Right lobe of liver (tissue), 6 donors: ENCODE data around the gene TTC32. TPM values are rescaled to one million over a fixed set of nuclear protein-coding genes. Genes with fewer than 3 reads are reported as not detected.
A peak's percentile ranks its signal among the peaks of the same experiment; 100 is the strongest.

ENCODE experiments used
- ATAC-seq, 4 donors: fragments of 200-7000 bp; cut with Tn5 transposase; one replicate each; pipeline ENCODE4 v1.9.1; 2020; ENCODE audit warnings: mild to moderate bottlenecking in 4 of 4, moderate library complexity in 4 of 4
- DNase-seq, 3 donors: peaks; one replicate each; pipeline ENCODE4 v3.0.0-alpha.2; 2020
- H3K27ac ChIP-seq, 3 donors: fragments of 200-600 bp; one replicate each; pipeline ENCODE4 v1.8.0; 2022
- H3K27me3 ChIP-seq, 2 donors: fragments of 200-600 bp; one replicate each; pipeline ENCODE4 v1.8.0; 2022
- H3K36me3 ChIP-seq, 4 donors: fragments of 200-600 bp; sonication (generic) in 1 of 4; one replicate each; pipeline versions ENCODE4 v1.5.1 to v1.8.0; 2017 to 2022; ENCODE audit warnings: control low read depth in 1 of 4
- H3K4me1 ChIP-seq, 4 donors: fragments of 200-600 bp; sonication (generic) in 1 of 4; one replicate each; pipeline versions ENCODE4 v1.5.1 to v1.8.0; 2017 to 2022; ENCODE audit warnings: control low read depth in 1 of 4
- H3K4me3 ChIP-seq, 3 donors: fragments of 200-600 bp; one replicate each; pipeline ENCODE4 v1.8.0; 2022
- H3K9me3 ChIP-seq, 4 donors: fragments of 200-600 bp; sonication (generic) in 1 of 4; one replicate each; pipeline versions ENCODE4 v1.5.1 to v1.8.0; 2017 to 2022; ENCODE audit warnings: control low read depth in 1 of 4
- POLR2A ChIP-seq: fragments of 450-650 bp; IDR thresholded peaks from one replicate; pipeline ENCODE4 v1.6.1; 2017; ENCODE audit warnings: antibody characterized with exemption, mild to moderate bottlenecking
- WGBS: methylation state at CpG from one replicate; pipeline ENCODE4 v1.1.6; 2018; ENCODE audit warnings: low coverage, low lambda C conversion rate; ENCODE audit not compliant: insufficient coverage; ENCODE audit errors: missing lambda C conversion rate; 5-methylcytosine and 5-hydroxymethylcytosine counted together
- intact Hi-C, 2 donors: fragments of 100-400 bp; cut with DNase I; formaldehyde crosslinking; loops; one replicate each; pipeline versions ENCODE4 v1.11.2 to v1.14.1; 2022
- total RNA-seq, 6 experiments: library from RNA; depleted of rRNA in 2 of 6; stranded (reverse); fragments of >200 nt in 2 of 6; fragmentation: NEBNext Ultra II Directional in 3 of 6; extraction: Animal tissue kit (Norgen Biotek cat#: 25700) in 3 of 6; gene quantifications; one replicate each; pipeline versions ENCODE4 v1.1.0 to v1.2.4, GENCODE V29; 2016 to 2023
- TF ChIP-seq, protein P1 (sequence below), 4 donors: fragments of 200-600 bp in 3 of 4; fragments of 450-650 bp in 1 of 4; IDR thresholded peaks; one replicate each; pipeline versions ENCODE4 v1.5.1 to v1.8.0; 2016 to 2022; ENCODE audit warnings: antibody characterized with exemption in 4 of 4, mild to moderate bottlenecking in 2 of 4
- donor health status: DM: no; HTN: yes; CAD: no.
- donor health status: DM: no; HTN: no; CAD: no.
- donor health status: DM: no; HTN: no; CAD: no.
- donor health status: DM: no; HTN: yes; CAD: no.
- donor health status: DM: no; HTN: yes; CAD: no.

TTC32 gene
- total RNA-seq, 6 experiments from 2014 or later = 2.4 to 5.5 (median 3.8) TPM

DNA sequence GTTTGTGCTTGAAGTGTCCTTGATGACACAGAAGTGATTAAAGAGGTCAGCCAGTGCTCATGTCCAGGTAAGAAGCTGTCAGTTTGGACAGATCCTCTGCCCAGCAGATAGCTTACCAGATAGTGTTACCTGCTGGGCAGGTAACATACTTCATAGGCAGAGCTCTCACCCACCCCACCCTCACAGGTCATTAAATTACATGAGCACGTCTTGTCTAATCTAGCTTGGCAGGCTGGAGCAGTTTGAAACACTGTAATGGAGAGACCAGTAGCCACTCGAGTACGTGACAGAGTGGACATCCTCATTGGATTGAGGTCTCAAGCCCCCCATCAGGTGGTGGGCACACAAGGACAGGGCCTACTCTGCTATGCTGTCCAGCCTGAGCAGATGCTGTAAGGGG is 27.1 kb downstream of the TTC32 start:
- no peak for TF ChIP-seq POLR2A
- TF ChIP-seq, protein P1, sequence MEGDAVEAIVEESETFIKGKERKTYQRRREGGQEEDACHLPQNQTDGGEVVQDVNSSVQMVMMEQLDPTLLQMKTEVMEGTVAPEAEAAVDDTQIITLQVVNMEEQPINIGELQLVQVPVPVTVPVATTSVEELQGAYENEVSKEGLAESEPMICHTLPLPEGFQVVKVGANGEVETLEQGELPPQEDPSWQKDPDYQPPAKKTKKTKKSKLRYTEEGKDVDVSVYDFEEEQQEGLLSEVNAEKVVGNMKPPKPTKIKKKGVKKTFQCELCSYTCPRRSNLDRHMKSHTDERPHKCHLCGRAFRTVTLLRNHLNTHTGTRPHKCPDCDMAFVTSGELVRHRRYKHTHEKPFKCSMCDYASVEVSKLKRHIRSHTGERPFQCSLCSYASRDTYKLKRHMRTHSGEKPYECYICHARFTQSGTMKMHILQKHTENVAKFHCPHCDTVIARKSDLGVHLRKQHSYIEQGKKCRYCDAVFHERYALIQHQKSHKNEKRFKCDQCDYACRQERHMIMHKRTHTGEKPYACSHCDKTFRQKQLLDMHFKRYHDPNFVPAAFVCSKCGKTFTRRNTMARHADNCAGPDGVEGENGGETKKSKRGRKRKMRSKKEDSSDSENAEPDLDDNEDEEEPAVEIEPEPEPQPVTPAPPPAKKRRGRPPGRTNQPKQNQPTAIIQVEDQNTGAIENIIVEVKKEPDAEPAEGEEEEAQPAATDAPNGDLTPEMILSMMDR (IDR thresholded peaks at IDR 0.05) = no peak
- no peaks in the 10 kb centered on the region for H3K36me3 ChIP-seq
- no CpG with 5 or more reads among the region's 3 CpGs for WGBS
- H3K9me3 ChIP-seq = no peaks in the 10 kb centered on the region
- no peak overlapping the region for H3K27ac ChIP-seq
- H3K4me1 ChIP-seq = no peaks in the 10 kb centered on the region
- no peak overlapping the region for H3K4me3 ChIP-seq
- H3K27me3 ChIP-seq = no peaks in the 10 kb centered on the region
- no peak for ATAC-seq
- no peak for DNase-seq
- intact Hi-C loops = no loop called here

GRCh38 chr2:19873014-19873413 is 28.8 kb downstream of the TTC32 start:
- H3K4me1 ChIP-seq = no peaks in the 10 kb centered on the region
- DNase-seq (peak in 1 of 3 donors; percentile 7), ATAC-seq (no peak)
- WGBS = 88% methylated on average over 5 of the region's 5 CpGs
- no peak overlapping the region for H3K27ac ChIP-seq
- no peak for TF ChIP-seq POLR2A
- TF ChIP-seq, protein P1 (IDR thresholded peaks at IDR 0.05) = no peak
- no peaks in the 10 kb centered on the region for H3K9me3 ChIP-seq
- intact Hi-C loops = no loop called here
- no peaks in the 10 kb centered on the region for H3K36me3 ChIP-seq
- H3K4me3 ChIP-seq = no peak overlapping the region
- H3K27me3 ChIP-seq = no peaks in the 10 kb centered on the region

GRCh38 chr2:19872302-19872701 is 29.5 kb downstream of the TTC32 start:
- no peak for ATAC-seq
- DNase-seq = peak in 1 of 3 donors; percentile 9
- intact Hi-C loops = no loop called here
- Histone ChIP-seq H3K9me3 (no peaks in the 10 kb centered on the region), H3K4me3 (no peak overlapping the region), H3K4me1 (no peaks in the 10 kb centered on the region), H3K27me3 (no peaks in the 10 kb centered on the region), H3K36me3 (no peaks in the 10 kb centered on the region), H3K27ac (no peak overlapping the region)
- 57% methylated on average over 2 of the region's 3 CpGs for WGBS
- TF ChIP-seq, protein P1 (IDR thresholded peaks at IDR 0.05) = no peak
- TF ChIP-seq POLR2A = no peak

DNA sequence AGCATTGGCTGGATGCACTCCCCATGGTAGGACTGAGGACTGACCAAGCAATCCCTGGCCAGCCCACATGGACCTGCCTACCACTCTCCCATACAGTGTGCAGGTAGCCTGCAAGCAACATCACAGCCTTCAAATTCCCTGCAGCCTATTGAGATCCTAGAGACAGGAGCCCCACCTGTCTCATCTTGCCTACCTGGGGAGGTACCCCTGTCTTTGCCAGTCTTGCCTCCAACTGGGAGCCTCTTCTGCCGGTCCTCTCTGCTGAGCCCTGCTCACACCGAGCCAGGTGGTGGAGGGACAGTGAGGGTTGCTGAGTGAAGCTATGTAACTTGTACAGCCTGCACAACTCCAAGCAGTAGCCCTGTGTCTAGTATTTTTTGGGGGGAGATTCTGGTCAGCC is 29.9 kb downstream of the TTC32 start:
- Histone ChIP-seq H3K9me3 (no peaks in the 10 kb centered on the region), H3K4me3 (no peak overlapping the region), H3K27me3 (no peaks in the 10 kb centered on the region), H3K36me3 (no peaks in the 10 kb centered on the region), H3K27ac (no peak overlapping the region), H3K4me1 (no peaks in the 10 kb centered on the region)
- WGBS = no CpG with 5 or more reads among the region's 2 CpGs
- ATAC-seq (no peak), DNase-seq (peak in 1 of 3 donors; percentile 34)
- intact Hi-C loops = no loop called here
- TF ChIP-seq, protein P1 (IDR thresholded peaks at IDR 0.05) = no peak
- TF ChIP-seq POLR2A = no peak

DNA sequence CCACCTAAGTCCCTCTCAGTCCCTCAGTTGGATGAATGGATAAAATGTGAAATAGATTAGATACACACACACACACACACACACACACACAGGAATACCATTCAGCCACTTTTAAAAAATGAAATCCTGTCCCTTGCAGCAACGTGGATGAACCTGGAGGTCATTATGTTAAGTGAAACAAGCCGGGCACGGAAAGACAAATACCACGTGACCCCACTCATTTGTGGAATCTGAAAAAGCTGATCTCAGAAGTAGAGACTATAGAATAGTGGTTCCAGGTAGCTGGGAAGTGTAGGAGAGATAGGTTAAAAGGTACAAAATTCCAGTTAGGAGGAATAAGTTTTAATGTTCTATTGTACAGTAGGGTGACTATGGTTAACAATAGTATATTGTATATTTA is 31.0 kb downstream of the TTC32 start:
- Histone ChIP-seq H3K27ac (no peak overlapping the region), H3K4me3 (no peak overlapping the region), H3K9me3 (no peaks in the 10 kb centered on the region), H3K36me3 (no peaks in the 10 kb centered on the region), H3K27me3 (no peaks in the 10 kb centered on the region), H3K4me1 (no peaks in the 10 kb centered on the region)
- ATAC-seq = no peak
- TF ChIP-seq, protein P1 (IDR thresholded peaks at IDR 0.05) = no peak
- no peak for TF ChIP-seq POLR2A
- WGBS = 76% methylated on average over 4 of the region's 4 CpGs
- DNase-seq = no peak
- intact Hi-C loops = no loop called here
